PFSK-1 (cell line): ENCODE measurements around the gene ATF7.

ENCODE experiments used
- FOXP2 ChIP-seq: optimal IDR thresholded peaks from 2 replicates; pipeline ENCODE3; 2011; ENCODE audit warnings: borderline replicate concordance, control low read depth, inconsistent platforms; ENCODE audit not compliant: insufficient read depth; ENCODE audit errors: extremely low read length, extremely low read depth
- POLR2AphosphoS5 ChIP-seq: IDR thresholded peaks from 2 replicates; pipeline ENCODE4 v1.6.1; 2012; ENCODE audit warnings: low read depth, mild to moderate bottlenecking, control low read depth, low read length, moderate library complexity
- REST ChIP-seq, 2 experiments: IDR thresholded peaks; 2 replicates each; pipeline versions ENCODE4 v1.6.1 to v1.8.0; 2011 to 2012; ENCODE audit warnings: low read depth in 2 of 2, low read length in 2 of 2, control low read depth in 1 of 2, inconsistent platforms in 1 of 2, mild to moderate bottlenecking in 1 of 2, moderate library complexity in 1 of 2; ENCODE audit not compliant: insufficient read depth in 1 of 2
- SIN3A ChIP-seq: IDR thresholded peaks from 2 replicates; pipeline ENCODE4 v1.6.1; 2012; ENCODE audit warnings: mild to moderate bottlenecking, low read length, moderate library complexity, borderline replicate concordance; ENCODE audit not compliant: insufficient read depth
- TAF1 ChIP-seq: IDR thresholded peaks from 2 replicates; pipeline ENCODE4 v1.6.1; 2012; ENCODE audit warnings: low read length, control low read depth, borderline replicate concordance; ENCODE audit not compliant: insufficient read depth

Gene ATF7

GRCh38 chr12:53579545-53579955 is 46.6 kb downstream of the ATF7 start:
- no peak for TF ChIP-seq FOXP2
- TF ChIP-seq REST (IDR thresholded peaks at IDR 0.05; ENCODE audit: insufficient read depth in 1 of 2, low read depth in 2 of 2, low read length in 2 of 2) = no peak
- TF ChIP-seq SIN3A = no peak
- no peak for TF ChIP-seq POLR2AphosphoS5
- TF ChIP-seq TAF1 = no peak

GRCh38 chr12:53578783-53579182 is 47.4 kb downstream of the ATF7 start:
- TF ChIP-seq FOXP2 = no peak
- TF ChIP-seq SIN3A = no peak
- TF ChIP-seq REST (IDR thresholded peaks at IDR 0.05; ENCODE audit: insufficient read depth in 1 of 2, low read depth in 2 of 2, low read length in 2 of 2) = no peak
- no peak for TF ChIP-seq POLR2AphosphoS5
- TF ChIP-seq TAF1 = no peak

GRCh38 chr12:53577941-53578352 is 48.2 kb downstream of the ATF7 start:
- TF ChIP-seq FOXP2 (no peak), TAF1 (no peak), POLR2AphosphoS5 (no peak), REST (IDR thresholded peaks at IDR 0.05; ENCODE audit: insufficient read depth in 1 of 2, low read depth in 2 of 2, low read length in 2 of 2) (no peak), SIN3A (no peak)

- TF ChIP-seq POLR2AphosphoS5 (no peak), TAF1 (no peak)
Observed at GRCh38 chr12:53575502-53576249, 50.5 kb downstream of the ATF7 start.

- TF ChIP-seq TAF1 (no peak), FOXP2 (no peak), SIN3A (no peak), REST (IDR thresholded peaks at IDR 0.05; ENCODE audit: insufficient read depth in 1 of 2, low read depth in 2 of 2, low read length in 2 of 2) (no peak), POLR2AphosphoS5 (no peak)
Observed at GRCh38 chr12:53572134-53572758, 53.9 kb downstream of the ATF7 start.
